T-helper 1 cell treated with Interleukin-12 subunit alpha and Interleukin-12 subunit beta and Interleukin-4 antibody, amounts not matched to agents 30 μg/mL and 1 μg/mL, for 36 hours (primary cell): ENCODE measurements around the gene PTPRK.

Experiments
- H3K27ac Mint-ChIP-seq: one replicate; pipeline ENCODE4 v1.8.0; 2021; ENCODE audit warnings: mild to moderate bottlenecking, mixed read lengths
- H3K27me3 Mint-ChIP-seq: one replicate; pipeline ENCODE4 v1.8.0; 2021; ENCODE audit warnings: low read depth, mixed read lengths
- H3K36me3 Mint-ChIP-seq: one replicate; pipeline ENCODE4 v1.8.0; 2021; ENCODE audit warnings: low read depth, mixed read lengths
- H3K4me1 Mint-ChIP-seq: one replicate; pipeline ENCODE4 v1.8.0; 2021; ENCODE audit warnings: low read depth, mixed read lengths
- H3K4me3 Mint-ChIP-seq: one replicate; pipeline ENCODE4 v1.8.0; 2021; ENCODE audit warnings: mild to moderate bottlenecking, moderate library complexity, mixed read lengths
- H3K9me3 Mint-ChIP-seq: one replicate; pipeline ENCODE4 v1.8.0; 2021; ENCODE audit warnings: mixed read lengths

PTPRK gene

GRCh38 chr6:128282961-128283360 lies 237.4 kb downstream of the PTPRK start:
- Mint-ChIP-seq H3K4me3 (no peak overlapping the region), H3K27ac (no peak overlapping the region), H3K4me1 (peaks cover 10% of the 10 kb centered on the region), H3K9me3 (no peaks in the 10 kb centered on the region), H3K36me3 (no peaks in the 10 kb centered on the region), H3K27me3 (peaks cover 9% of the 10 kb centered on the region)

DNA sequence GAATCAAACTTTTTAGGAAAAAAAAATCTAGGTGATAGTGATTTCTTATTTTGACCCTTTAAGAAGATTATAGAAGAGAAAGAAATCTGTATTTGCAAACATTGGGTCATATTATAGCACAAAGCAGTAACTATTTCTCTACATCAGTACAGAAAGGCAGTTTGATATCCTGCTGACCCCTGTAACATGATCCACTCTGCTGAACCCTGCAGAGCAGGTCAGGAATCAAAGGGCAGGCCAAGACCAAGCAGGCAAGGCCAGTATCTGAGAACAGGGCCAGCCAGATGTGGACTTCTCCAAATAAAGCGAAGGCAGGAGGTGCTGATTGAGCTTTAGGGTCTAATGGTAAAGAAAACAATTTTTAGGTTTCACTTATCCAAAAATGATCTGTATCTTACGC lies 239.4 kb downstream of the PTPRK start:
- Mint-ChIP-seq H3K4me3 (no peak overlapping the region), H3K4me1 (no peaks in the 10 kb centered on the region), H3K36me3 (no peaks in the 10 kb centered on the region), H3K27me3 (peaks cover 6% of the 10 kb centered on the region), H3K9me3 (no peaks in the 10 kb centered on the region), H3K27ac (no peak overlapping the region)

- Mint-ChIP-seq H3K9me3 (no peaks in the 10 kb centered on the region), H3K4me3 (no peak overlapping the region), H3K36me3 (no peaks in the 10 kb centered on the region), H3K27ac (no peak overlapping the region), H3K4me1 (peaks cover 4% of the 10 kb centered on the region), H3K27me3 (peaks cover 6% of the 10 kb centered on the region)
Observed at GRCh38 chr6:128280066-128280465, 240.3 kb downstream of the PTPRK start.

DNA sequence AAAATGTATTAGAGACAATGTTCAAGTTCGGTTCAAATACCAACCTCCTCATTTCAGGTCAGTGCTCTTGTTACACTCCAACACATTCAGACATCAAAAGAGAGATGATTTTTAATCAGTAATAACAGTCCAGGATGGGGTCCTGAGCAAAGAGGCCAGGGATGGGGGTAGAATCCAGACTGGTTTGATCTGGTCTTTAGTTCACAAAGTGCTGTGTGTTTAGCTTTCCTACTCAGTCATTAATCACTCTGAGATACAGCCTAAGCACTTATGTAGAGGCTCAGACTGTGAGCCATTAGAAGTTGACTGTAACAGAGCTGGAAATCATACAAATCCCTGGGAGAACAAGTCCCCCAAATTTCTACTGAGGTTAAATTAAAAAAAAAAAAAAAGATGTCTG lies 241.6 kb downstream of the PTPRK start:
- H3K36me3 Mint-ChIP-seq = no peaks in the 10 kb centered on the region
- H3K27me3 Mint-ChIP-seq = peaks cover 6% of the 10 kb centered on the region
- no peak overlapping the region for H3K27ac Mint-ChIP-seq
- H3K9me3 Mint-ChIP-seq = no peaks in the 10 kb centered on the region
- peaks cover 7% of the 10 kb centered on the region for H3K4me1 Mint-ChIP-seq
- no peak overlapping the region for H3K4me3 Mint-ChIP-seq

DNA sequence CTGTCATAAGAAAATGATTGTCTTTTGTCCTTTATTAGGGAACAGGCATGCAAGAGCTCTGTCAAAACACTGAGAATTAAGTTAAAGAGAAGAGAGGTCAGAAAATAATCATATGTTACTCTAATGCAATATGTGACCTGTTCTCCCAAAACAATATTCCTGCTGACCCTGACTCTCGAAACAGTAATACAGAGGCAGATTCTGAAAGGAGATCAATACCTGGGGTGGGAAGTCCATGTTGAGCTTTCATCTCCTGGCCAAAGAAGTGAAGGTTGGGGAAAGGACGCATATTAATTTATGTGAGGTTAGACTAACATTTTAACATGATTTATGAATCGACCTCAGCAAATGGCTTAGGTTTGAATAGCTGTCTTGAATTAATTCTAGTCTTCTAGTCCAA lies 243.0 kb downstream of the PTPRK start:
- Mint-ChIP-seq H3K4me3 (no peak overlapping the region), H3K27ac (no peak overlapping the region), H3K27me3 (peaks cover 6% of the 10 kb centered on the region), H3K4me1 (peaks cover 7% of the 10 kb centered on the region), H3K36me3 (no peaks in the 10 kb centered on the region), H3K9me3 (no peaks in the 10 kb centered on the region)

DNA sequence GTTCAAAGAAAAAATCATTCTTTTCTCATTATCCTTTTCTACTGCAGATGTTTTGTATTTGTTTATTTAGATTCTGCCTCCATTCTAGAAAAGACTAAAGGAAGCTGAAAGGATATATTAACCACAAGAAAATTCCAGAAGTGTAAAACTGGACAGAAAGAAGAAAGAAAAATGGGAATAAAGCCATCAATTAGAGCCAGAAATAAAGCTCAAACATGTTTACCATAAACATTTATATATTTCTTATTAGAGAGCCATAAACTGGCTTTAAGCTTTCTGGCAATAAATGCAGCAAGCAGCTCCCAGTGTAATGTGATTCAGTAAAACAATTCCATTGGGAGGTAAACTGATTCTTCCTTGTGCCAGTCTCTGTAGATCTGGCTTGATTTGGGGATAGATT lies 244.1 kb downstream of the PTPRK start:
- Mint-ChIP-seq H3K36me3 (no peaks in the 10 kb centered on the region), H3K4me1 (peaks cover 7% of the 10 kb centered on the region), H3K27ac (no peak overlapping the region), H3K9me3 (no peaks in the 10 kb centered on the region), H3K27me3 (peaks cover 6% of the 10 kb centered on the region), H3K4me3 (no peak overlapping the region)

DNA sequence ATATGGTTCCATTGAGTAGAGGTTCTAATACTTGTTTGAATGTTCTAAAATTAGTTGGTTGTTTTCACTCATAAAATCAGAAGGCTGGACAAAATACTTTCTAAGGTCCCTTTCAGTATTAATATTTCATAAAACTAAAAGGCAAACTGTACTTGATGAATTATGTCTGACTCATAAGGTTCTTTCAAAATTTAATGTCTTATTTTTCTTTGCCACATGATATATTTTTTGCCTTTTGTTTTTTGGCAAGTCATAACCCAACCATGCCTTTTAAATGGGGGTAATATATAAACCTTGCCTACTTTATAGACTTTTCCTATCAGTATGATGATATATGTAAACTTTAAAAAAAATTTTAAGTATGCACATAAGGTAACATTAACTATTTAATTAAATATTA lies 244.7 kb downstream of the PTPRK start:
- Mint-ChIP-seq H3K27ac (no peak overlapping the region), H3K4me1 (peaks cover 7% of the 10 kb centered on the region), H3K36me3 (no peaks in the 10 kb centered on the region), H3K27me3 (peaks cover 6% of the 10 kb centered on the region), H3K9me3 (no peaks in the 10 kb centered on the region), H3K4me3 (no peak overlapping the region)

DNA sequence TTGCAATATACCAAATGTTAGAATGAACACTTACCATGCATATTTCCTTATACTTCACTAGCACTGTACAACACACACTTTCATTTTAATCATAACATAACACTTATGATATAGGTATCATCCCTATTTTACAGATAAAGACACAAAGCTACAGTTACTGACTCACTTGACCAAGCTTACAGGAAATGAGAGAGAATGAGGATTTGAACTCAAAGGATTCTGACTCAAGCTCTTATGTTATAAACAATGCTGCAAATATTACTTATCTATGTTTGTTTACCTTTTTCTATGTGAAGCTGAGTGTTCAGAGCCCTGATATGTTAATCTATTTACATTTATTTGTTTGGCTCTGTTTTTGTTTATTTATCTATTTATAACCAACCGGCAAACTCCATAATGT lies 245.4 kb downstream of the PTPRK start:
- Mint-ChIP-seq H3K27me3 (peaks cover 4% of the 10 kb centered on the region), H3K27ac (no peak overlapping the region), H3K36me3 (no peaks in the 10 kb centered on the region), H3K9me3 (no peaks in the 10 kb centered on the region), H3K4me3 (no peak overlapping the region), H3K4me1 (peaks cover 7% of the 10 kb centered on the region)

GRCh38 chr6:128271527-128271926 lies 248.9 kb downstream of the PTPRK start:
- H3K27ac Mint-ChIP-seq = no peak overlapping the region
- no peaks in the 10 kb centered on the region for H3K9me3 Mint-ChIP-seq
- H3K4me3 Mint-ChIP-seq = no peak overlapping the region
- no peaks in the 10 kb centered on the region for H3K36me3 Mint-ChIP-seq
- H3K4me1 Mint-ChIP-seq = peaks cover 7% of the 10 kb centered on the region
- peaks cover 1% of the 10 kb centered on the region for H3K27me3 Mint-ChIP-seq

DNA sequence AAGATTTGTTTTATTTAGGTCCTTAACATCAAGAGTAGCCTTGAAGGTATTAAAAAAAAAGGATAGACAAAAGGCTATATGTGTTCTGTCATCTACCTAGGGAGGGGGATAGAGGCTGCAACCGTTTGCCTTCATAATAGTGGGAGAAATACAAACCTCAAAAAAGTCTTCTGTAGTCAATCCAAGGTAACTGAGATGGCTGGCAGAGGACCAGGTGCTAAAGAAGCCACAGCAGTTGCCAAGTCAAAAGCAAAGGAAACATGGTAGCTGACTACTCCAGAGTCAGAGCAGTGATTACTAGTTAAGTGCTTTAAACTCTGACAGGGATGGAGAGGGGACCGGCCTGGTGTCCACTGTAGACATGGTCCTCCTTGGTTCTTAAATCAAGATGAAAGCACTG lies 249.4 kb downstream of the PTPRK start:
- H3K9me3 Mint-ChIP-seq = no peaks in the 10 kb centered on the region
- H3K27ac Mint-ChIP-seq = no peak overlapping the region
- H3K36me3 Mint-ChIP-seq = no peaks in the 10 kb centered on the region
- no peak overlapping the region for H3K4me3 Mint-ChIP-seq
- peaks cover 7% of the 10 kb centered on the region for H3K4me1 Mint-ChIP-seq
- H3K27me3 Mint-ChIP-seq = peaks cover 4% of the 10 kb centered on the region

- H3K36me3 Mint-ChIP-seq = peaks cover 2% of the 10 kb centered on the region
- no peak overlapping the region for H3K27ac Mint-ChIP-seq
- no peak overlapping the region for H3K4me3 Mint-ChIP-seq
- no peaks in the 10 kb centered on the region for H3K4me1 Mint-ChIP-seq
- H3K9me3 Mint-ChIP-seq = no peaks in the 10 kb centered on the region
- peaks cover 10% of the 10 kb centered on the region for H3K27me3 Mint-ChIP-seq
Observed at GRCh38 chr6:128266946-128267345, 253.5 kb downstream of the PTPRK start.

GRCh38 chr6:128265706-128266105 lies 254.7 kb downstream of the PTPRK start:
- Mint-ChIP-seq H3K4me1 (no peaks in the 10 kb centered on the region), H3K27ac (no peak overlapping the region), H3K4me3 (no peak overlapping the region), H3K36me3 (peaks cover 2% of the 10 kb centered on the region), H3K9me3 (no peaks in the 10 kb centered on the region), H3K27me3 (peaks cover 10% of the 10 kb centered on the region)

- H3K4me1 Mint-ChIP-seq = peaks cover 18% of the 10 kb centered on the region
- H3K36me3 Mint-ChIP-seq = peaks cover 5% of the 10 kb centered on the region
- H3K27ac Mint-ChIP-seq = peak overlapping the region; percentile 43
- no peaks in the 10 kb centered on the region for H3K9me3 Mint-ChIP-seq
- H3K27me3 Mint-ChIP-seq = peaks cover 6% of the 10 kb centered on the region
- H3K4me3 Mint-ChIP-seq = peak overlapping the region; percentile 47
Observed at GRCh38 chr6:128259730-128260685, 260.4 kb downstream of the PTPRK start.

- H3K27ac Mint-ChIP-seq = peak overlapping the region; percentile 43
- H3K36me3 Mint-ChIP-seq = peaks cover 5% of the 10 kb centered on the region
- peaks cover 18% of the 10 kb centered on the region for H3K4me1 Mint-ChIP-seq
- H3K27me3 Mint-ChIP-seq = peaks cover 3% of the 10 kb centered on the region
- H3K9me3 Mint-ChIP-seq = no peaks in the 10 kb centered on the region
- peak overlapping the region; percentile 47 for H3K4me3 Mint-ChIP-seq
Observed at GRCh38 chr6:128259029-128259724, 261.2 kb downstream of the PTPRK start.

DNA sequence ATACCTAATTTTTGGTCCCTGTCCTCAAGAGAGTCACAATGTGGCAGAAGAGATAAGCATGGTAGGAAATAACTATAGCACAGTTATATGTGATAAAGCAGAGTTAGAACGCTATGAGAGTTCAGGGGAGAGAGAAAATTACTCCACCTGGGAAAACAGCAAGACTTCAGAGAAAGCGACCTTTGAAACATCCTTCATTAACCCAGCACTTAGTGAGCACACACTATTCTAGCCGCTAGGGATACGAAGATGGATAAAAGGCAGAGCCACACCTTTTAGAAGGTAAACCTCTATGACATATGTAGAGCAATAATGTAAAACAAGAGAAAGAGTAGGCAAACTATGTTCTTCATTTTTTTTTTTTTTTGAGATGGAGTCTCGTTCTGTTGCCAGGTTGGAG lies 264.3 kb downstream of the PTPRK start:
- H3K4me1 Mint-ChIP-seq = peaks cover 27% of the 10 kb centered on the region
- no peak overlapping the region for H3K4me3 Mint-ChIP-seq
- no peaks in the 10 kb centered on the region for H3K9me3 Mint-ChIP-seq
- no peaks in the 10 kb centered on the region for H3K27me3 Mint-ChIP-seq
- H3K27ac Mint-ChIP-seq = no peak overlapping the region
- peaks cover 2% of the 10 kb centered on the region for H3K36me3 Mint-ChIP-seq
